Neuronal stem cell (in vitro differentiated cells): ENCODE data around the gene CCDC148.

Experiments
- DNase-seq: peaks from one replicate; pipeline ENCODE4 v3.0.0-alpha.2; 2013; ENCODE audit warnings: low spot score
- H2AFZ ChIP-seq: one replicate; pipeline ENCODE4 v1.6.1; 2013; ENCODE audit warnings: mild to moderate bottlenecking, low read length, inconsistent platforms
- H2AK5ac ChIP-seq: 2 replicates; pipeline ENCODE4 v1.6.1; 2013; ENCODE audit warnings: low read depth, mild to moderate bottlenecking, inconsistent platforms, low read length, moderate library complexity, mixed read lengths
- H2BK120ac ChIP-seq: 2 replicates; pipeline ENCODE4 v1.6.1; 2013; ENCODE audit warnings: low read depth, mild to moderate bottlenecking, inconsistent platforms, low read length, moderate library complexity, mixed read lengths
- H2BK12ac ChIP-seq: one replicate; pipeline ENCODE4 v1.6.1; 2013; ENCODE audit warnings: low read length, inconsistent platforms
- H2BK15ac ChIP-seq: 2 replicates; pipeline ENCODE4 v1.6.1; 2013; ENCODE audit warnings: mild to moderate bottlenecking, low read length, inconsistent platforms, mixed read lengths
- H2BK5ac ChIP-seq: one replicate; pipeline ENCODE4 v1.6.1; 2013; ENCODE audit warnings: inconsistent platforms, mild to moderate bottlenecking, low read length, moderate library complexity
- H3K14ac ChIP-seq: one replicate; pipeline ENCODE4 v1.6.1; 2013; ENCODE audit warnings: low read length, inconsistent platforms
- H3K18ac ChIP-seq: 2 replicates; pipeline ENCODE4 v1.6.1; 2013; ENCODE audit warnings: low read length, inconsistent platforms
- H3K23ac ChIP-seq: 2 replicates; pipeline ENCODE4 v1.6.1; 2013; ENCODE audit warnings: low read depth, mild to moderate bottlenecking, mixed read lengths, low read length, inconsistent platforms; ENCODE audit not compliant: poor library complexity
- H3K27ac ChIP-seq: replicated peaks from 3 replicates; pipeline ENCODE4 v1.5.1; 2013; ENCODE audit warnings: low read length, inconsistent platforms
- H3K27me3 ChIP-seq, 3 experiments: 2 replicates each; pipeline ENCODE4 v1.6.1; 2013; ENCODE audit warnings: low read length in 3 of 3, mild to moderate bottlenecking in 2 of 3, inconsistent platforms in 1 of 3, low read depth in 1 of 3, mixed read lengths in 1 of 3, moderate library complexity in 1 of 3; ENCODE audit not compliant: control insufficient read depth in 3 of 3, insufficient read depth in 3 of 3
- H3K36me3 ChIP-seq, 2 donors: replicated peaks in 1 of 2; 2 replicates each; pipeline ENCODE4 v1.6.1; 2013; ENCODE audit warnings: low read length in 2 of 2; ENCODE audit not compliant: control insufficient read depth in 2 of 2, insufficient read depth in 2 of 2
- H3K4ac ChIP-seq: 2 replicates; pipeline ENCODE4 v1.6.1; 2013; ENCODE audit warnings: inconsistent platforms, mild to moderate bottlenecking, low read length, moderate library complexity
- H3K4me1 ChIP-seq, 2 donors: 1 replicate in 1 of 2; 2 replicates in 1 of 2; pipeline ENCODE4 v1.6.1; 2013; ENCODE audit warnings: low read length in 2 of 2, low read depth in 1 of 2; ENCODE audit not compliant: control insufficient read depth in 2 of 2, insufficient read depth in 1 of 2
- H3K4me2 ChIP-seq: one replicate; pipeline ENCODE4 v1.6.1; 2013; ENCODE audit warnings: mild to moderate bottlenecking, low read length, inconsistent platforms; ENCODE audit not compliant: insufficient read depth, poor library complexity, severe bottlenecking
- H3K4me3 ChIP-seq, 2 donors: 2 replicates each; pipeline ENCODE4 v1.5.1; 2013; ENCODE audit warnings: low read length in 2 of 2, mild to moderate bottlenecking in 2 of 2, inconsistent platforms in 1 of 2, moderate library complexity in 1 of 2
- H3K79me1 ChIP-seq: one replicate; pipeline ENCODE4 v1.6.1; 2013; ENCODE audit warnings: low read depth, mild to moderate bottlenecking, inconsistent platforms, low read length, moderate library complexity
- H3K9ac ChIP-seq: one replicate; pipeline ENCODE4 v1.6.1; 2013; ENCODE audit warnings: mild to moderate bottlenecking, low read depth, low read length, inconsistent platforms; ENCODE audit not compliant: poor library complexity
- H3K9me3 ChIP-seq, 2 donors: replicated peaks in 1 of 2; 2 replicates each; pipeline versions ENCODE3 to v1.6.1; 2013; ENCODE audit warnings: low read length in 2 of 2, mild to moderate bottlenecking in 2 of 2, inconsistent platforms in 1 of 2, low read depth in 1 of 2, mixed read lengths in 1 of 2, moderate library complexity in 1 of 2; ENCODE audit not compliant: control insufficient read depth in 2 of 2, insufficient read depth in 1 of 2
- H4K8ac ChIP-seq: one replicate; pipeline ENCODE4 v1.6.1; 2013; ENCODE audit warnings: low read depth, mild to moderate bottlenecking, inconsistent platforms, low read length, moderate library complexity
- H4K91ac ChIP-seq: one replicate; pipeline ENCODE4 v1.6.1; 2013; ENCODE audit warnings: low read length, low read depth, mild to moderate bottlenecking, inconsistent platforms; ENCODE audit not compliant: poor library complexity
- WGBS, 2 donors: extraction: QIAGEN DNeasy Blood & Tissue Kit; methylation state at CpG; one replicate each; pipeline ENCODE4 v1.1.7; 2013; ENCODE audit warnings: missing lambda C conversion rate in 2 of 2, mixed read lengths in 1 of 2; ENCODE audit not compliant: insufficient read length in 2 of 2, insufficient replicate concordance in 1 of 2; ENCODE audit errors: extremely low coverage in 2 of 2; 5-methylcytosine and 5-hydroxymethylcytosine counted together

Gene CCDC148

DNA sequence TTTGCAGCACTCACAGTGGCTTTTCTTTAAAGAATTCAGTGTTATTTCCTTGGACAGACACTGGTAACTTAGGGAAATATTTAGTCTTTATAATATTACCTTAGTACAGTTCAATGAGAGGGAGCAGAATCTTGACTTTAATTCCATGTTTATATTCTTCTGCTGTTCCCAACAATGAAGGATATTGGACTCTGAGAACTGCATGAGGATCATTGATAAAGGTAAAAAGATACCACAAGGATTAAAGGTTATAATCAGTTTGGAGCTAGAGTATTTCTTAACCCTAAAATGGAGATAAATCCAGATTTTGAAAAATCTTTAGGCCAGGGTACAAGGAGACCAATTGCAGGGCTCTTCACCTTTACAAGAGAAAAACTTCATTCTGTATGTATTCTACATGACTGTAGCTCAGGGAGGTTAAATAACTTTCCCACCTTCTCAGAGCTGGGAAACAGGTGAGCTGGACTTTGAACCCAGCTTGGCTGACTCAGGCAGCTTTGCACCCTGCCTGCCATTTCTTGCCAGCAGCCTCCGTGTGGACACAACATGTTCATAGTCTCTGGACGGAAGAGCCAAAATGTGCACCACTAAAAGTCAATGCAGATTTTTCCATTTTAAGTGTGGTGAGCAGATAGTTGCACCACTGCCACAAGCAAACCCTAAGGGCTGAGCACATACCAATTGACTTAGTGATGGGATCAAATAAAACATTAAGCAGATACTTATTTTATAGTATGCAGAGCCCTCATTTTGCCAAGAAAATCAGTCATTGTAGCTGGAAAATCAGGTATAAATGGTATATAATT is 328.2 kb downstream of the CCDC148 start:
- Histone ChIP-seq H3K14ac (no peak overlapping the region), H3K4me3 (no peak overlapping the region), H2AK5ac (no peak overlapping the region), H4K8ac (no peak overlapping the region), H3K23ac (no peak overlapping the region), H3K36me3 (no peaks in the 10 kb centered on the region), H2BK12ac (no peak overlapping the region), H2BK5ac (no peak overlapping the region), H3K4me1 (no peaks in the 10 kb centered on the region), H2AFZ (no peak overlapping the region), H3K4ac (no peak overlapping the region), H3K79me1 (no peaks in the 10 kb centered on the region), H3K18ac (no peak overlapping the region), H3K9ac (no peak overlapping the region), H3K27ac (no peak overlapping the region), H4K91ac (no peak overlapping the region), H3K9me3 (no peaks in the 10 kb centered on the region), H3K27me3 (no peaks in the 10 kb centered on the region), H2BK15ac (no peak overlapping the region), H2BK120ac (no peak overlapping the region), H3K4me2 (no peak overlapping the region)
- WGBS, 2 donors = no CpG with 5 or more reads among the region's 2 CpGs
- DNase-seq = no peak

DNA sequence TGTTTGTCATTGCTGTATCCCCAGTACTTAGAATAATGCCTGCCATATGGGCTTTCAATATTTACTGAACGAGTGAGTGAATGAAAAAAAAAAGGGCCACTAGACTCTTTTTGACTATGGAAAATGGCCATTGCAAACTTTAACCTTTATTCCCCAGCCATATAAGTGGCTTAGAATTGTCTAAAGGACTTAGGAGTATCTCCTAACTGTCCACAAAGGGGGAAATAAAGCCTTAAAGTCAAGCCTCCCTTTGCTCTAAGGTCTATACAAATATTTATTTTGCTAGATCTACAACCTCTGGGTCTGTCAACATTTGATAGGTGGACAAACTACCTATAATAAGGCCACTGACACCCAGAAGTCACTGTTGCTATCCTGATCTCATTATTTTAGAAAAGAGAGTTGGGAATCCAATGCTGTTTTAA is 329.2 kb downstream of the CCDC148 start:
- Histone ChIP-seq H3K27ac (no peak overlapping the region), H4K91ac (no peak overlapping the region), H3K4me2 (no peak overlapping the region), H2BK120ac (no peak overlapping the region), H2BK12ac (no peak overlapping the region), H2AK5ac (no peak overlapping the region), H3K4me3 (no peak overlapping the region), H3K79me1 (no peaks in the 10 kb centered on the region), H2AFZ (no peak overlapping the region), H3K4me1 (no peaks in the 10 kb centered on the region), H2BK5ac (no peak overlapping the region), H3K23ac (no peak overlapping the region), H3K36me3 (no peaks in the 10 kb centered on the region), H3K9ac (no peak overlapping the region), H4K8ac (no peak overlapping the region), H3K27me3 (no peaks in the 10 kb centered on the region), H3K4ac (no peak overlapping the region), H3K18ac (no peak overlapping the region), H2BK15ac (no peak overlapping the region), H3K9me3 (no peaks in the 10 kb centered on the region), H3K14ac (no peak overlapping the region)
- DNase-seq = no peak
- WGBS, 2 donors = no CpG with 5 or more reads among the region's 1 CpG

DNA sequence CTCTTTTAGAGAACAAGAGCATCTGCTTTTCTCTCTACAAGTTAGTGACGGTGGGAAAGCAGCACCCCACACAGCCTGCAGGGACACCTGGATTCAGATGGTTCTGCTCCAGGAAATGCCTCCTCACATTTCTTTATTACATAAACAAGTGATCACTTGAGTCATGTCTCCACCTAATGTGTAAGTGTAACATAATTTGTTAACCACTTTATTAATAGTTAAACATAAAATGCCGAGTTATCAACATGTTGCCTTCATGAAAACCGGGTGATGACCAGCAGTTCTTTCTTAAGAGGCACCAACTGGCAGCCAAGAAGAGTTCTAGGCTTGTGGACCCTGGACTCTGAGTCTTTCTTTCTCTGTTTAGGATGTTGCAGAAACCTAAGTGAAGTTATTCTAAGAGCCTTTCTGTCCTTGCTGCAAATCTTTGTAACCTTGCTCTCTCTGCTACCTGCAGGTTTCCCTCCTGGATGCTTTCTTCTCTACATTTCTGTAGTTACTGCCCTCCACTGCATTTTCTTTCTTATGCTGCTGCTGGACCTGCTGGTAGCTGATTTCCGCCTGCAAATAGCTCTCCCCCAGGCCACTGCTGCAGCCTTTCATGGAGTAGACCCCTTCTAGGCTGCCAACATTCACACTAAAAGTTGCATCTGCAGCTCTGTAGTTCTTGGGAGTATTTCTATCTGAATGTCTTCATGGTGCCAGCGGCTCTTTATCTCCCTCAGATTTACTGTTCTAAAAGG is 330.6 kb downstream of the CCDC148 start:
- H2BK15ac ChIP-seq = no peak overlapping the region
- no peaks in the 10 kb centered on the region for H3K79me1 ChIP-seq
- H2BK120ac ChIP-seq = no peak overlapping the region
- WGBS, 2 donors = no CpG with 5 or more reads among the region's 5 CpGs
- H3K4me2 ChIP-seq = no peak overlapping the region
- H3K9ac ChIP-seq = no peak overlapping the region
- no peak overlapping the region for H3K4me3 ChIP-seq
- no peak overlapping the region for H3K27ac ChIP-seq
- H3K9me3 ChIP-seq = no peaks in the 10 kb centered on the region
- no peak overlapping the region for H2AK5ac ChIP-seq
- no peak overlapping the region for H3K14ac ChIP-seq
- H2BK5ac ChIP-seq = no peak overlapping the region
- no peak overlapping the region for H2AFZ ChIP-seq
- no peak overlapping the region for H4K91ac ChIP-seq
- no peak overlapping the region for H4K8ac ChIP-seq
- no peaks in the 10 kb centered on the region for H3K27me3 ChIP-seq
- H3K4me1 ChIP-seq = no peaks in the 10 kb centered on the region
- H3K23ac ChIP-seq = no peak overlapping the region
- DNase-seq = no peak
- no peak overlapping the region for H2BK12ac ChIP-seq
- H3K4ac ChIP-seq = no peak overlapping the region
- H3K18ac ChIP-seq = no peak overlapping the region
- no peaks in the 10 kb centered on the region for H3K36me3 ChIP-seq

DNA sequence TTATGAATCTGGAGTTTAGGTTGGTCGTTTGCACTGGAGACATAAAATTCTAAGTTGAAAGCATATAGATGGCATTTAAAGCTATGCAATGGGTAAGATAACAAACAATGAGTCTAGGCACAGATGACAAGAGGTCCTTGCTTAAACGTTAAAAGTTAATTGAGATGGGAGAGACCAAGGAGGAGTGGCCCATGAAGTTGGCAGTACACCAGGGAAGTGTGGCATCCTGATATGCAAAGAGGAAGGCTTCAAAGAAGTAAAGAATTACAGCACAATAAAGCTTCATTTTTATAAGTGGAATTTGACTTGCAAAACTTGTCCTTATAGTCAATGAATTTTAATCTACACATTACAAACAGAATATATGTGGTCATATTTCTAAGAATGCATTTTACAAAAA is 331.7 kb downstream of the CCDC148 start:
- WGBS, 2 donors = no CpG with 5 or more reads among the region's 2 CpGs
- H3K4me1 ChIP-seq = no peaks in the 10 kb centered on the region
- H3K18ac ChIP-seq = no peak overlapping the region
- no peak for DNase-seq
- no peaks in the 10 kb centered on the region for H3K27me3 ChIP-seq
- no peak overlapping the region for H3K14ac ChIP-seq
- H3K4me2 ChIP-seq = no peak overlapping the region
- no peak overlapping the region for H2BK15ac ChIP-seq
- no peaks in the 10 kb centered on the region for H3K9me3 ChIP-seq
- no peak overlapping the region for H2BK12ac ChIP-seq
- H3K23ac ChIP-seq = no peak overlapping the region
- no peak overlapping the region for H3K27ac ChIP-seq
- no peak overlapping the region for H2AFZ ChIP-seq
- H2AK5ac ChIP-seq = no peak overlapping the region
- H3K79me1 ChIP-seq = no peaks in the 10 kb centered on the region
- H4K8ac ChIP-seq = no peak overlapping the region
- no peak overlapping the region for H2BK5ac ChIP-seq
- H3K36me3 ChIP-seq = no peaks in the 10 kb centered on the region
- H3K9ac ChIP-seq = no peak overlapping the region
- no peak overlapping the region for H4K91ac ChIP-seq
- no peak overlapping the region for H3K4me3 ChIP-seq
- no peak overlapping the region for H2BK120ac ChIP-seq
- no peak overlapping the region for H3K4ac ChIP-seq
